Lung (tissue), 12 donors: Measurements from ENCODE around the gene HLA-DOA. TPM values are rescaled to one million over a fixed set of nuclear protein-coding genes. Genes with fewer than 3 reads are reported as not detected.

Source experiments
- ATAC-seq: fragments of 200-7000 bp; cut with Tn5 transposase; one replicate; pipeline ENCODE4 v1.9.1; 2020; ENCODE audit warnings: moderate number of reproducible peaks; ENCODE audit not compliant: insufficient read depth, low FRiP score
- DNase-seq, 3 donors: peaks; one replicate each; pipeline ENCODE4 v3.0.0-alpha.2; 2013 to 2017
- H3K27ac ChIP-seq, 2 donors: one replicate each; pipeline ENCODE4 v1.5.1; 2013; ENCODE audit warnings: mild to moderate bottlenecking in 2 of 2, moderate library complexity in 2 of 2, control low read depth in 1 of 2, inconsistent platforms in 1 of 2, low read depth in 1 of 2, low read length in 1 of 2
- H3K27me3 ChIP-seq, 3 donors: one replicate each; pipeline ENCODE4 v1.5.1; 2013; ENCODE audit warnings: low read length in 2 of 3; ENCODE audit not compliant: control insufficient read depth in 3 of 3, insufficient read depth in 3 of 3
- H3K36me3 ChIP-seq, 4 donors: one replicate each; pipeline ENCODE4 v1.5.1; 2013; ENCODE audit warnings: low read length in 4 of 4, mild to moderate bottlenecking in 1 of 4, moderate library complexity in 1 of 4; ENCODE audit not compliant: control insufficient read depth in 4 of 4, insufficient read depth in 4 of 4
- H3K4me1 ChIP-seq, 5 donors: one replicate each; pipeline ENCODE4 v1.5.1; 2013; ENCODE audit warnings: low read length in 5 of 5, mild to moderate bottlenecking in 2 of 5, moderate library complexity in 1 of 5; ENCODE audit not compliant: control insufficient read depth in 5 of 5, insufficient read depth in 5 of 5
- H3K4me3 ChIP-seq: one replicate; pipeline ENCODE4 v1.5.1; 2013; ENCODE audit warnings: mild to moderate bottlenecking, control low read depth, moderate library complexity
- H3K9ac ChIP-seq, 2 donors: one replicate each; pipeline ENCODE4 v1.5.1; 2013; ENCODE audit warnings: low read length in 2 of 2, control low read depth in 1 of 2; ENCODE audit not compliant: insufficient read depth in 1 of 2
- H3K9me3 ChIP-seq, 4 donors: one replicate each; pipeline ENCODE4 v1.5.1; 2013; ENCODE audit warnings: low read length in 3 of 4, mild to moderate bottlenecking in 1 of 4, moderate library complexity in 1 of 4; ENCODE audit not compliant: control insufficient read depth in 4 of 4, insufficient read depth in 3 of 4
- CTCF ChIP-seq: IDR thresholded peaks from 2 replicates; pipeline ENCODE4 v1.5.1; 2012; ENCODE audit warnings: mild to moderate bottlenecking; ENCODE audit errors: control extremely low read depth, extremely low read depth
- WGBS, 2 donors: extraction: QIAGEN DNeasy Blood & Tissue Kit; methylation state at CpG; one replicate each; pipeline ENCODE4 v1.1.7; 2013; 5-methylcytosine and 5-hydroxymethylcytosine counted together
- polyA plus RNA-seq, 2 donors: library from polyadenylated mRNA; stranded (reverse); fragments of 200-250 nt; gene quantifications; one replicate each; pipeline ENCODE4 v1.2.1, GENCODE V29; 2013
- total RNA-seq, 2 donors: library from RNA; depleted of rRNA in 1 of 2; stranded (reverse); fragments of >200 nt in 1 of 2; gene quantifications; one replicate each; pipeline ENCODE4 v1.2.1, GENCODE V29; 2014 to 2021
- donor health status: control.
- donor health status: control.
- donor health status: Bipolar disorder and iron deficiency.
- donor health status: healthy.
- donor health status: DM: yes; HTN: yes; CAD: no.

The HLA-DOA gene
- total and polyA plus RNA-seq, 4 donors = 4.6 to 26.4 (median 16.8) TPM

GRCh38 chr6:32977272-32977952, 32.0 kb downstream of the HLA-DOA start:
- no peak for TF ChIP-seq CTCF
- H3K27me3 ChIP-seq = no peaks in the 10 kb centered on the region
- no peak overlapping the region for H3K27ac ChIP-seq
- H3K36me3 ChIP-seq = peaks cover 62 to 84% (median 71%) of the 10 kb centered on the region in 4 donors
- ATAC-seq (no peak), DNase-seq (no peak)
- WGBS, 2 donors = 75 to 82% methylated on average over 10 of the region's 10 CpGs
- no peak overlapping the region for H3K4me3 ChIP-seq
- H3K4me1 ChIP-seq = peaks cover 0 to 22% (median 5%) of the 10 kb centered on the region in 5 donors
- H3K9me3 ChIP-seq = no peaks in the 10 kb centered on the region
- no peak overlapping the region for H3K9ac ChIP-seq

GRCh38 chr6:32976334-32977069, 32.9 kb downstream of the HLA-DOA start:
- Histone ChIP-seq H3K4me1 (peaks cover 0 to 22% (median 5%) of the 10 kb centered on the region in 5 donors), H3K9me3 (no peaks in the 10 kb centered on the region), H3K36me3 (peaks cover 61 to 82% (median 69%) of the 10 kb centered on the region in 4 donors), H3K4me3 (no peak overlapping the region), H3K27me3 (no peaks in the 10 kb centered on the region), H3K9ac (no peak overlapping the region), H3K27ac (no peak overlapping the region)
- 86 to 88% methylated on average over 7 of the region's 7 CpGs for WGBS, 2 donors
- DNase-seq = no peak
- ATAC-seq = no peak
- TF ChIP-seq CTCF = no peak

- DNase-seq (no peak), ATAC-seq (no peak)
- no peaks in the 10 kb centered on the region for H3K9me3 ChIP-seq
- peaks cover 61 to 80% (median 65%) of the 10 kb centered on the region in 4 donors for H3K36me3 ChIP-seq
- WGBS, 2 donors = 56 to 61% methylated on average over 2 of the region's 2 CpGs
- TF ChIP-seq CTCF = no peak
- no peaks in the 10 kb centered on the region for H3K27me3 ChIP-seq
- H3K4me3 ChIP-seq = no peak overlapping the region
- no peak overlapping the region for H3K27ac ChIP-seq
- peaks cover 0 to 22% (median 5%) of the 10 kb centered on the region in 5 donors for H3K4me1 ChIP-seq
- no peak overlapping the region for H3K9ac ChIP-seq
These were observed 33.5 kb downstream of the HLA-DOA start for GRCh38 chr6:32975886-32976285.
